GM21515 (cell line): Measurements from ENCODE around the gene SNN.
A peak's percentile ranks its signal among the peaks of the same experiment; 100 is the strongest.

Experiments used
- ATAC-seq: cut with Tn5 transposase; IDR thresholded peaks from one replicate; pipeline ENCODE4 v1.9.1; 2021; ENCODE audit not compliant: unreplicated experiment

SNN gene

DNA sequence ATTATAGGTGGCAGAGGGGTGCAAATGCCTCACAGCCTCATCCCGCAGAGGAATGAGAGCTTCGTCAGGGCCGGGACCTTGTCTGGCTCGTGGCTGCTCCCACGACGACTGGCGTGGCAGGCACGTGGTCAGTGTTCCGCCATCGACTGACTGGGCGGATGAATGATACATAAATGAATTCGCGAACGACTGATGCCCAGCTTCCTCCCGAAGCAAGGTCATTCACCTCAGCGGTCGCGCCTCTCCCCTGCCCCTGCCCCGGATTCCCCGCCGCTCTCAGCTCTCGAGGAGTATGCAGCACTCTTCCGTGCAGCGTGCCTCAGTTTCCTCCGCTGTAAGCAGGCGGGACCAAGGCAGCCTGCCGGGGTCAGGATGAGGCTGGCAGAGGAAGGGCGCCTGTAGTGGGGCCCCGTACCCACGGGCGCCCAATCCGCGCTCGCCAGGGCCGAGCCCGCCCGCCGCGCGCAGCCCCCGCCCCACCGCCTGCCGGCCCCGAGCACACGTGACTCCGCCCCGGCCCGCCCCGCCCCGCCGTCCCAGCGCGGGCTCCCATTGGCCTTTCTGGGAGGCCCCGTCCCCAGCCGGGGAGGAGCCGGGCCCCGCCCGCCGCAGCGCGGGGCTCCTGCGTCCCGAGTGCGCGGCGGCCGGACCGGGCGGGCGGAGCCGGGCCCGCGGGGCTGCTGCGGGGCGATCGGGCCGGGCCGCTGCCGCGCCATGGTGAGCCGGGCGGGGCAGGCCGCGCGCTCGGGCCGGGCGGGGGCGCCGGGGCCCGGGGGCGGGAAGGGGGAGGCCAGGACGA lies at the start of gene SNN:
Gene SNN (plus strand): TSS at position 632 of the 799 bp plus-strand sequence. CDS start 7,605 bp downstream, outside the sequence.
- ATAC-seq = peak; percentile 42

DNA sequence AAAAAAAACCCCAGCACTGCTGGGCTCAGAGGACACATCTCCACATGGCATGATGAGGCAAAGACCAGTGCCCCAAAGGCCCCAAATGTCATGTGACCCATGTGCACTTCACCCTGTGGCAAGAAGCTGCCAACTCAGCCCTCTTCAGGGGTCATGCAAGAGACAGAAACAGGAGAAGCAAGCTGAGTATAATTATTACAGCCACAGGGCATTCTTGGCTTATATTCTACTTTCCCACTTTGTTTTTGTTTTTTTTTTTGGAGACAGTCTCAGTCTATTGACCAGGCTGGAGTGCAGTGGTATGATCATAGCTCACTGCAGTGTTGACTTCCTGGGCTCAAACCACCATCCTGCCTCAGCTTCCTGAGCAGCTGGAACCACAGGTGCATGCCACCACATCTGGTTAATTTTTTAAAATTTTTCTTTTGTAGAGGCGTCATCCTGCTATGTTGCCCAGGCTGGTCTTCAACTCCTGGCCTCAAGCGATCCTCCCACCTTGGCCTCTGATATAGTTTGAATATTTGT lies 48.9 kb upstream of the SNN start:
- no peak for ATAC-seq

DNA sequence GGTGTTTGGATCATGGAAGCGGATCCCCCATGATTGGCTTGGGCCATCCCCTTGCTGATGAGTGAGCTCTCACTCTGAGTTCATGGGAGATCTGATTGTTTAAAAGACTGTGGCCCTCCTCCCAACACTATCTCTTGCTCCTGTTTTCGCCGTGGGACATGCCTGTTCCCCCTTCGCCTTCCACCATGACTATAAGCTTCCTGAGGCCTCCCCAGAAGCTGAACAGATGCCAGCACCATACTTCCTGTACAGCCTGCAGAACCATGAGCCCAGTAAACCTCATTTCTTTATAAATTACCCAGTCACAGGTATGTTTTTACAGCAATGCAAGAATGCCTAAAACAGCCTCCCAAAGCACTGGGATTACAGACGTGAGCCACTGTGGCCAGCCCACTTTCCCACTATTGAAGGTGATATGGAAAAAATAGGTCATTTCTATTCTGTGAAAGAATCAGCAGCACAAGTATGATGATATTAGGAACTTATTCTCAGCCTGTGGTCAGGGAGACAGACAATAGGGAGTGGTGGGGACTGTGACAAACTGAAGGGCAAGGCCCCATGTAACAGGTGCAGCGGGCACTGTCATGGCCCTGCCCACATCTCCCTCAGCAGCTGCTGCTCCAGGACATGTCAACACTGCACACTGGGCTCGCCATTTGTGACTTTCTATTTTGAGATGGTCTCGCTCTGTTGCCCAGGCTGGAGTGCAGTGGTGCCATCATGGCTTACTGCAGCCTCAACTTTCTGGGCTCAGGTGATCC lies 47.8 kb upstream of the SNN start:
- ATAC-seq = no peak

DNA sequence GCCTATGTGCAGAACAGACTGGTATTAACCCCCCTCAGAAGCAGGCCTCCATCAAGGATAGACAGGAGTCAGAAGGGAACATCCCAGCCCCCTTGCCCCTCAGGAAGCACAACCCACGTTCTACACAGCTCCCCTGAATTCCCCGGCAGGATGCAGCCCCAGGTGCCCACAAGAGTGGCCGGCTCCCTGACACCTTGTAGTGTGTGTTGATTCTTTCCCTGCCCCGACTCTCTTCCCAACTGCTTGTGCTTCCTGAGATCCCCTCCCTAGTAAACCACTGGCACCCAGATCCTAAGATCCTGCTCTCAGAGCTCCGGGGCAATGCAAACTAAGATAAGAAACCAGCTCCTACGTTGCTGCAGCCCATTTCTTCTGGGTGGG lies 46.7 kb upstream of the SNN start:
- no peak for ATAC-seq

DNA sequence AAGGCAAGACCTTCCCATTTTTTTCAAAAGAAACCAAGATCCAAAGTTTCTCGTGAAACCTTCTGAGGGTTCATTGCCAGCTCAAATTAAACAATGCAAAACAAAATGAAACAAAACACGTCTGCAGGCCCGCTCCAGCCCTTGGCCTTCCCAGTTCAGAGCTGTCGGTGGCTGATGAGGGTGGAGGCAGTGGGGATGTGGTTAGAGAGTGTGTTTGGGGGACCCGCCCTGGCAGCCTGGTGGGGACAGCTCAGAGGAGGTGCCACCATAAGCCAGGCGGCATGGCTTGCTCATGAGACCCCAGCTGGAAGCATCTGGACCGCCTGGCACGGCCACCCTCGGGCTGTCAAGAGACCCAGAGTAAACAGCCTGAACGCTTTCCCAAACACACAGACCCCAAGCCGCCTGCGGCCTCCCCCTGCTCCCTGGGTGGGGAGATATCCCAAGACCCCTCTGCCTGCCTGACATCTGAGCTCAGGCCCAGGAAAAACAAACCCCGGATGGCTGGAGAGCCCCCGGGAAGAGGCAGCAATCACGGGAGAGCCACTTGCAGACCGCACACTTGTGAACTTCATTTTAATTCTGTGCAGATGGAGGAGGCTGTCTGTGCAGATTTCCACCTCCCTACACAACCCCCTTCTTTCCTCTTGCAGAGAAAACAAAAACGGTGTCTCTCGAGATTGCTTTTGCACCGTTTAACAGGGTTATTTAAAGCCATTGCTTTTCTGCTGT lies 46.2 kb upstream of the SNN start:
- ATAC-seq = no peak

DNA sequence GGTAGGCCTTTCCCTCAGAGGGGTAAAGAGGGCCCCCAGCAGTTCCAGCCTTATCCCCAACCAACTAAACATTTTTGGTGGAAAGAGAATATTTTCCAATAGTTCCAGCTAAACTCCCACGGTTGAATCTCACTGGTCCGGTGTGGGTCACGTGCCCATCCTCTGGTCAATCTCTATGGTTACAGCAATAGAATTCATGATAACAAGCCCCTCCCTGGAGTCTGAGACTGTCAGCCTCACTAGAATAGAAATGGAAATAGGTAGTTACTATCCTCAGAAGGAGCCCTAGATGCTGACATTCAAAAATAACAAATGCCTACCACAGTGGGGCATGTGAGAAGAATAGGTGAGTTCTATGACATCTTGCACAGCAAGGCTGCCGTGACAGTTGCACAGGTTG lies 44.0 kb upstream of the SNN start:
- no peak for ATAC-seq

DNA sequence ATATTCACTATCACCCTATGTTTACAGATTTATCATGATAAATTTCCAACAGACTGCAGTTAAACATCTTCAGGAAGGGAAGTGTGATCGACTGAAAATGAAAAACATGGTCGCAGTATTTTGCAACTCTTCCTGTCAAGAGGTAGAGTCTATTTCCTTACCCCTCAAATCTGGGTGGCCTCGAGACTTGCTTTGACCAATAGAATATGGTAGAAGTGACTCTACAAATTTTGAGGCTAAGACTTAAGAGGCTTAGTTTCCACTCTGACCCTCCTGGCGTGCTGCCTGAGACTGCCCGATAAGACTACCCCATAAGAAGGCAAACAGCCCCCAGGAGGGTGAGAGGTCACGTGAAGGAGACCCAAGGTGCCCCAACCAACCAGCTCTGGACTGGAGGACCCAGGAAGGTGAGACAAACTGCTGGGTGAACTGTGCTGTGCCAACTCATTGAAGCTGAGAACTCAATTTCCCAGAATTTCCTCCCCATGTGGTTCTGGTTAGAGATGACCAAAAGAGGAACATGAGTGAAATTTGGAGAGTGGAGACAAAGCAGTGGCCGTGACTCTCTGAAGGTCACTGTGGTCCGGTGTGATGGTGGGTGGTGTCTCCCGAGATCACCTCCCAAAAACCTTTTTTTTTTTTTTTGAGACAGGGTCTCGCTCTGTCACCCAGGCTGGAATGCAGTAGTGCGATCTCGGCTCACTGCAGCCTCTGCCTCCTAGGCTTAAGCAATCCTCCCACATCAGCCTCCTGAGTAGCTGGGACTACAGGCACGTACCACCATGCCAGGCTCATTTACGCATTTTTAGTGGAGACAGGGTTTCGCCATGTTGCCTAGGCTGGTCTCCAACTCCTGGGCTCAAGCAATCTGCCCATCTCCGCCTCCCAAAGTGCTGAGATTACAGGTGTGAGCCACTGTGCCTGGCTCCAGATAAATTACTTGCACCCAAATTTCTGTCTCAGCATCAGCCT lies 43.3 kb upstream of the SNN start:
- no peak for ATAC-seq

DNA sequence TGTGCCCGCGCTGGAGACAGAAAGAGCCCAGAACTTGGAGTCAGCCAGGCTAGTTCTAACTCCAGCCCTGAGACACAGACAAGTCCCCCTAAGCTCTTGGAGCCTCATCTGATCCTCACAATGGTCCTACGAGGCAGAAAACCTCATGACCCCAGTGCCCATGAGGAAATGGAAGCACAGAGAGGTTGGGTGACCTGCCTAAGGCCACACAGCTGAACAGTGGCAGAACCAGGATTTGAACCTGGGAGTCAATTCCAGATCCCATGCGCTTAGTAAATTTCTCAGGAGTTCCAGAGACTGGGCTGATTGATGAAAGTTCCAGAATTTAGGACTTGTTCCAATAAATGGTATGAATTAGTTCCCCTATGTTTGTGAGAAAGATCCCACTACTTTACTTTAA lies 42.5 kb upstream of the SNN start:
- no peak for ATAC-seq

DNA sequence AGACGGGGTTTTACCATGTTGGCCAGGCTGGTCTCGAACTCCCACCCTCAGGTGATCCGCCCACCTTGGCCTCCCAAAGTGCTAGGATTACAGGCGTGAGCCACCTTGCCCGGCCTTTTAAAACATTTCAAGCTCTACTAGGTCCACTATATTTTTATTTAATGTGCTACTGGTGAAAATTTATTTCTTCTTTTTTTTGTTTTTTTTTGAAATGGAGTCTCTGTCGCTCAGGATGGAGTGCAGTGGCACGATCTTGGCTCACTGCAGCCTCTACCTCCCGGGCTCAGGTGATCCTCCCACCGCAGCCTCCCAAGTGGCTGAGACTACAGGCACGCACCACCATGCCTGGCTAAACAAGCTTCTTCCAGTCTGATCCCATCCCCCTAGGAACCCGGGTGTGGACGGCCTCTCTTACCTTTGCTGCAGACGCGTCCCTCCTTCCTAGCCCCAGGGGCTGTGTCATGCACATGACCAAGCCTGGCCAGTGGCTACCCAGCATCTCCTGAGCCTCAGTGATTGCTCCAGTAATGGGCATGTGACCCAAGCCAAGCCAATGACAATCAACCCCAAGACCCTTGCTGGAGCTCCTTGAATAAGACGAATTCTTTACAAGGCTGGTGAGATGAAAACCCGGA lies 41.5 kb upstream of the SNN start:
- ATAC-seq = no peak

DNA sequence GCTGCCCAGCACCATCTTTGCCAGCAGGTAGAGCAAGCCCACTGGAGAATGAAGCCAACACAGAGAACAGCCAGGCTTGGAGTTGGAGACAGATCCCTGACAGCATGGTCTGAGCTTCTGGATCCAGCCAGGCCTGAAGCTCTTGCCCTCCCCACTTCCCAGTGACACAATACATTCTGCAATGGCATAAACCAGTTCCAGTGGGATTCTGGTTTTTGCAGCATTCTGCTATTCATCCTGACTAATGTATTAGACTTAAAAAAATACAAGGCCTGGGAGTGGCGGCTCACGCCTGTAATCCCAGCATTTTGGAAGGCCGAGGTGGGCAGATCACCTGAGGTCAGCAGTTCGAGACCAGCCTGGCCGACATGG lies 41.0 kb upstream of the SNN start:
- no peak for ATAC-seq

DNA sequence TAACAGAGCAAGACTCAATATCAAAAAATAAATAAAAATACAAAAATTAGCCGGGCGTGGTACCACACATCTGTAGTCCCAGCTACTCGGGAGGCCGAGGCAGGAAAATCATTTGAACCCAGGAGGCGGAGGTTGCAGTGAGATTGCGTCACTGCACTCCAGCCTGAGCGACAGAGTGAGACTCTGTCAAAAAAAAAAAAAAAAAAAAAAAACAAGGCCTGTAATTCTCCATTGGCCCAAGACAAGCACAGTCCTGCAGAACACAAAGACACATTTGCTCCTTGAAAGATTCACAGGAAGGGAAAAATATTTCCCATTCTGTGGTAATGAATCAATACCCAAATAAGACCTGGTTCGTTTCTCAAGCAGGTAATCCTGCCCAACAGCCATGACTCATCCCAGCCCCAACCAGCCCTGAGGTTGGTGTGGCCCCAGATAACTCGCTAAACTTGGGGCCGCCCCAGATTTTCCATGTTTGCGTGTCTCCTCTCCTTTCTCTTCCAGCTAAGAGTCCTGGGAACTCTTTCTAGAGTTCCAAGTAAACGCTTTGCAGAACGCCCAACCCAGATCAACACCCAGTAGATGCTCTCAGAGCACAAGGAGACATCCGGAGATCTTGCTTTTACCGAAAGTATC lies 40.3 kb upstream of the SNN start:
- no peak for ATAC-seq

DNA sequence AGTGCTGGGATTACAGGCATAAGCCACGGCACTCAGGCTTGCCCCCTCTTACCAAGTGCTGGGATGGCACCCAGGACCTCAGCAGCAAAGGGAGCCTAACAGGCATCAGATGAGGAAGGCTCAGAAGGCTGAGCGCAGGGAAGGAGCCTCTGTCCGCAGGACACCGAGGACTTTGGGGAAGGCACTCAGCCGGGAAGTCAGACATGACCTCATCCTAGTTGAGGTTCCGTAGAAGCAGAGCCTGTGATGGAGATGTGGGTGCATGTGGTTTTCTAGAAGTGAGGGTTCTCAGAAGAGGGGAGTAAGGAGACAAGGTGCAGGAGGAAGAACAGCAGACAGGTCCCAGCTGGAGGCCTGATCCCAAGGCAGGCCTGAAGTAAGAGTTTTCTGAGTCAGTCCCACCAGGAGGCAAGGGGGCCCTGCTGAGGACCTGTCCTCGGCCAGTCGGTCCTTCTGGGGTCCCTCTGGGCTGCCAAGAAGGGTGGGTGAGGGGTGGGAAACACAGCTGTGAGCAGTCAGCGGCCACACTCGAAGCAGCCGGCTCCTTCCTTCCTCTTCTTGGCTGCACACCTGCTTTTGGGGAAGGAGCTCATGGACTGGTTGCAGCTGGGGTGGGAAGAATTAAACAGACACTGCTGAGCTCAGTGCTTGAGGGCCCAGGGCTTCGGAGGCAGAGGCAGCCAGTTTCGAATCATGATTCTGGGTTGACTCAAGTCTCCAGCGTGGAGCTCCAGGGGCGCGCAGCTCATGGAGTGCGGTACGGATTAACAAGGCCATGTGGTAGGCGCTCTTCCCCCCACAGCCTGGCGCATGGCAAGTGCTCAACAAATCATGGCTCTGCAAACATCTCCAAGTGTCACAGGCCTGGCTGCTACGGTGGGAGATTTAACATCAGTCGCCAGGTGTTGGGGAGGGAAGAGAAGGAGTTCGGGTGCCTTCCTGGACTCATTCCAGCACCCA lies 38.9 kb upstream of the SNN start:
- ATAC-seq = no peak

DNA sequence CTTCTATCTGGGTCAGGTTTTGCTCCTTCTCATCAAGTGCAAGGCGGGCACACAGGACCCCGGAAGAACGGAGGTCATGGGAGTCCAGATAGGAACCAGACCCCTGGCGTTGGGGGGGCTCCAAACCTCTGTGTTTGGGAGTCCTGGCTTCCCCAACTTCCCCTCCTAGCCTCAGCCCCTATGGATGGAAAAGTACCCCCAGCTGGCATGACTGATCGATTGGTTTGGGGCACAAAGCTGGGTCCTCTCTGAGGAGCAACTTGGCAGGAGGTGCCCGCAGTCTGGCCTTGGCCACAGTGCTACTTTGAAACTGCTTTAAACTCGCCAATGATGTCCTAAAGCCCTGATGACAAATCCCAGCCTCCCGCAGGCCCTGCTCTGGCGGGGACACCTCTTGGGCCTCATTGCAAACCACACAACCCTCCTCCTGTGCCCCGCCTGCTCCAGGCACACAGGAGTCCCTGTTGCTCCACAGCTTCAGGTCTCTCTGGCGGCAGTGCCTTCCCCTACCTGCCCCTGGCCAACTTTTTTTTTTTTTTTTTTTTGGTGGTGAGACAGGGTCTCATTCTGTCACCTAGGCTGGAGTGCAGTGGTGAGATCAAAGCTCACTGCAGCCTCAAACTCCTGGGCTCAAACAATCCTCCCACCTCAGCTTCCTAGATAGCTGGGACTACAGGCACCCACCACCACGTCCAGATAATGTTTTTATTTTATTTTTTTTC lies 38.0 kb upstream of the SNN start:
- ATAC-seq = no peak

DNA sequence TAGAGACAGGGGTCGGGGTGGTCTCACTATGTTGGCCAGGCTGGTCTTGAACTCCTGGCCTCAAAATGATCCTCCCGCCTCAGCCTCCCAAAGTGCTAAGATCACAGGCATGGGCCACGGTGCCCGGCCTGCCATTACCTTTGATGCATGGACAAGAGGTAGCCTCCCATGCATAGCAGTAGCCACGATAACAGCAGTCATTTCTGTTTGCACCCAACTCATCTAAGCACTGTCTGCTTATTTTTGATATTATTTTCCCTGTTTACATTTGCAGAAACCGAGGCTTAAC lies 37.5 kb upstream of the SNN start:
- no peak for ATAC-seq

DNA sequence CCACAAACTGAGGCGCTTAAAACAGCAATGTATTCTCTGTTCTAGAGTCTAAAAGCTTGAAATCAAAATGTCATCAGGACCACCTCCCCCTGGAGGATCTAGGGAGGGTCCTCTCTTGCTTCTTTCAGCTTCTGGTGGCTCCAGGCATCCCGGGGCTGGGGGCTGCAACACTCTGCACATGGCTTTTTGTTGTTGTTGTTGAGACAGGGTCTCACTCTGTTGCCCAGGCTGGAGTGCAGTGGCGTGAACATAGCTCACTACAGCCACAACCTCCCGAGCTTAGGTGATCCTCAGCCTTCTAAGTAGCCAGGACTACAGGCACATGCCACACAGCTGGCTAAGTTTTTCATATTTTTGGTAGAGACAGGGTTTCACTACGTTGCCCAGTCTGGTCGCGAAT lies 37.0 kb upstream of the SNN start:
- ATAC-seq = no peak

DNA sequence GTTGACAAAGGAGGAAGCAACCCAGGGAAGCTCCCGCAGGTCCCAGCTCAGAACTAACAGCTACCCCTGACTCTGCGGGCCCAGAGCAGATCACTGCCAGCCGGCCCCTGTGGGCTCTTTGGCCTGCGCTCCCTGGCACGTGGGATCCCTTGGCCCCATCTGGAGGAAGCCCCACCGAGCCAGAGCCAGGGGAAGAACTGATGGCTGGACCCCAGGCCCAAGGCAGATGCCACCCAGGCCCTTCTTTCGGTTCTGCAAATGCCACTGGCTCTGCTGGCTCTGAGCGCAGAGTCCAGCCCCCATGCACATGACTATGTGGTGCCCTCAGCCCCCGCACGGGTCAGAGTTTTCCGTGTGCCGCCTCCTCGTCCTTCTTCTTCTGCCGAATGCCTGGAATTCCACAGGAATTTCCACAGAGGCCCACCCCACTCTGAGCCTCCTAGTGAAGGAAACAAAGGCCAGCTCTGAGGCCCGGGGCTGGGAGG lies 35.8 kb upstream of the SNN start:
- no peak for ATAC-seq

DNA sequence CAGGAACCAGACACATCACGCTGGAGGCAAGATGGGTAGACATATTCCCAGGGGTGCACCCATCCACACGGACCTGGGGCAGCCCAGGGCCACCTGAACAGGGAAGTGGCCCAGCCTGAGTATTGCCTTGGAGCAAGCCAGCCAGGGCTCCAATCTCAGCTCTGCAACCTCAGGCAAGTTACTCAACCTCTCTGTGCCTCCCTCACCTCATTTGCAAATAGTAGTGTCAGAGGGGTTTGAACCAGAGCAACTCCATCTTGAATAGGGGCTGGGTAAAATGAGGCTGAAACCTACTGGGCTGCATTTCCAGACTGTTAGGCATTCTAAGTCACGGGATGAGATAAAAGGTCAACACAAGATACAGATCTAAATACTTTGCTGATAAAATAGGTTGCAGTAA lies 35.1 kb upstream of the SNN start:
- ATAC-seq = no peak

DNA sequence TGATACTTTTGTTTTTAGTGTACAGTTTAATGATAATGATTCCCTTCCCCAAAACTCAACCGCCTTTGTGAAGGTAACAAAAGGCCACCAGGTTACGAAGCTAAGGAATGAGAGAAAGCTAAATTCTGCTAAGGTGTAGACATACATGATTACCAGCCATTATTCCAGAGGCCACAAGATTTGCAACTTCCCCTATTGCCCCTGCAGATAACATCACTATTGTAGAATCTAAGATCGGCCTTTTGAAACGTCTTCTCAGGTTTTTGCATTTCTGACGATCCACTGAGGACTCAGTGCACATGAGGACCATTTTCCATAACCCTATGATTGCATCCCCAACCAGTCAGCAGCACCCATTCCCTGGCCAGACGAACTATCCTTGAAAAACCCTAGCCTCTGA lies 33.9 kb upstream of the SNN start:
- ATAC-seq = no peak
